ENCODE results near the gene LAD1.

LAD1 gene

DNA sequence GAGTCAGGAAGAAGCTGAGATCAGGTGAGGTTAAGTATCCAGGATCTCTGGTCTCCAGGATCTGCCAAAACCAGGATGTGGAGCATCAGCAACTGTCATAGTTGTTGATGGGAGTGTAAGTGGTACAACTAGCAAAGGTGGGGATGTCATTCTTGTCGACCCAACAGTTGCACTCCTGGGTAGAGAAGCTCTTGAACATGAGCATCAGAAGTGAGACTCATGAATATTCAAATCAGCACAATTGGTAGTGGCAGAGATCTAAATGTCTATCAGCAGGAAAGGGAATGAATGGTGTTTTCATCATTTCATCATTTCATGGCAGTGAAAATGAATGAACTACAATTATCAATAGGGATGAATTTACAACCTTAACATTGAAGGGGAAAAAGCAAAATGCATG is 4.2 kb upstream of the LAD1 start:
- TF ChIP-seq, protein P1, sequence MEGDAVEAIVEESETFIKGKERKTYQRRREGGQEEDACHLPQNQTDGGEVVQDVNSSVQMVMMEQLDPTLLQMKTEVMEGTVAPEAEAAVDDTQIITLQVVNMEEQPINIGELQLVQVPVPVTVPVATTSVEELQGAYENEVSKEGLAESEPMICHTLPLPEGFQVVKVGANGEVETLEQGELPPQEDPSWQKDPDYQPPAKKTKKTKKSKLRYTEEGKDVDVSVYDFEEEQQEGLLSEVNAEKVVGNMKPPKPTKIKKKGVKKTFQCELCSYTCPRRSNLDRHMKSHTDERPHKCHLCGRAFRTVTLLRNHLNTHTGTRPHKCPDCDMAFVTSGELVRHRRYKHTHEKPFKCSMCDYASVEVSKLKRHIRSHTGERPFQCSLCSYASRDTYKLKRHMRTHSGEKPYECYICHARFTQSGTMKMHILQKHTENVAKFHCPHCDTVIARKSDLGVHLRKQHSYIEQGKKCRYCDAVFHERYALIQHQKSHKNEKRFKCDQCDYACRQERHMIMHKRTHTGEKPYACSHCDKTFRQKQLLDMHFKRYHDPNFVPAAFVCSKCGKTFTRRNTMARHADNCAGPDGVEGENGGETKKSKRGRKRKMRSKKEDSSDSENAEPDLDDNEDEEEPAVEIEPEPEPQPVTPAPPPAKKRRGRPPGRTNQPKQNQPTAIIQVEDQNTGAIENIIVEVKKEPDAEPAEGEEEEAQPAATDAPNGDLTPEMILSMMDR (IDR thresholded peaks at IDR 0.05; ENCODE audit: low read length, missing control alignments): no peak
- DNase-seq (ENCODE audit: low read depth): no peak
- H3K4me3 ChIP-seq (replicated peaks; ENCODE audit: low read depth, low read length): no peak overlapping the region

DNA sequence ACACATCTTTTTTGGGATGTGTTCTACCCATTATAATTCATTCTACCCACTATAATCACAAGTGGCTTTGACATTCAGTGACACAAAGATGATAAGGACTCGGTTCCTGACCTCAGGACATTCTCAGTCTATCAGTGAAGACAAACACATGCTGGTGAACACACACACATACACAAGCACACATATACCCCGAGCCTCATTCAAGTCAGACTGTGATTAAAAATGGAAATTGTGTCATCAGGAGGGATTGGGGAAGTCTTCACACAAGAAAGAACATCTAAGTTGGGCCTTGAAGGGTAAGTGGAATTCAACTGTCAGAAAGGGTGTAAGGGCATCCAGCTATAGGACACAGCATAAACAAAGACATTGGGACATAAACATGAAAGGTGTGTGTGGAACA is 2.6 kb upstream of the LAD1 start:
- no peak for DNase-seq (ENCODE audit: low read depth)
- TF ChIP-seq, protein P1 (IDR thresholded peaks at IDR 0.05; ENCODE audit: low read length, missing control alignments): no peak

DNA sequence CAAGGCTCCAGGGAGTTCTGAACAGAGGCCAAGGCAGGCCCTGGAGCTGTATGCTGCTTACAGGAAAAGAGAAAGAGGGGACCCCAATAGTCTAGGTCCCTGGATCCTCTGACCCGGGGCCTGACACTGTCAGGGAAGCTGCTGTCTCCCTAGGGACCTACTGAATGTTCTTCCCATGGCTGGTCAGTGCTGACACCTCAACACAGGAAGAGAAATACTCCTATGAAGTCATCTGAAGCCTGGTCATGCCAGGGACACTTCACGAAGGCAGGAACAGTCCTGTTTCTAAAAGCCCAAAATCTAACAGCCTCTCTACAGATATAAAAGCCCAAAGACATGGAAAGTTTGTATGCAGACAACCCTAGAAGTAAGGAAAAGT is 1.7 kb upstream of the LAD1 start:
- H3K4me3 ChIP-seq (replicated peaks; ENCODE audit: low read depth, low read length): no peak overlapping the region
- TF ChIP-seq, protein P1 (IDR thresholded peaks at IDR 0.05; ENCODE audit: low read length, missing control alignments): no peak

More for the DNA sequence above, 2.6 kb upstream of the LAD1 start:
- no peak overlapping the region for H3K4me3 ChIP-seq (replicated peaks; ENCODE audit: low read depth, low read length)

DNA sequence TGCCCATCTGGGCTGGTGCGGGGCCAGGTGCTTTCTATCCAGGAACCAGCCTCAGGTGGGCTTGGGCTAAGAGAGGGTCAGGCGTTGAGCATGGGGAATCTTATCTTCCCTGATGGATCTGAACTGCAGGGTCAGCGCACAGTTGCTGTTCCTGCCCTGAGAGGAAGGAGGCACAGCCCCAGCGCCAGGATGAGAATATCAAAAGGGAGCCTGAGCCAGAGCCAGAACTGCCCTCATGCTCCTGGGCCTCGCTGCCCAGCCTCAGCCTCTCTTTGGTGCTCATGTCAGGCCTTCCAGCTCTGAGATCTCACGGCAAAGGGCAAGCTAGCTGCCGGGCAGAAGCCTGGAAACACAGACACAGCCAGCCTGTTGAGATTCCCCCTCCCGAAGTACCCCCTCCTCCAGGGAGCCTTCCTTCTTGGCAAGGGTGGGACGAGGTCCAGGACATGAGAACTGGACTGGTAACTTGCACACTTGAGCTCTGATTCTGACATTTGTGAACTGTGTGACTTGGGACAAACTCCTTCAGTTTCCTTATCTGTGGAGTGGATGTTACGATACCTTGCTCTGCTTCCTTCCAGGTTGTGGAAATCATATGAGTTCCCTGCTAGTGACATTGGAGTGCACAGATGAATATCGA is 1.2 kb upstream of the LAD1 start:
- H3K4me3 ChIP-seq (replicated peaks; ENCODE audit: low read depth, low read length): no peak overlapping the region
- DNase-seq (ENCODE audit: low read depth): no peak
- TF ChIP-seq, protein P1 (IDR thresholded peaks at IDR 0.05; ENCODE audit: low read length, missing control alignments): no peak

More for the DNA sequence above, 1.7 kb upstream of the LAD1 start:
- no peak for DNase-seq (ENCODE audit: low read depth)

DNA sequence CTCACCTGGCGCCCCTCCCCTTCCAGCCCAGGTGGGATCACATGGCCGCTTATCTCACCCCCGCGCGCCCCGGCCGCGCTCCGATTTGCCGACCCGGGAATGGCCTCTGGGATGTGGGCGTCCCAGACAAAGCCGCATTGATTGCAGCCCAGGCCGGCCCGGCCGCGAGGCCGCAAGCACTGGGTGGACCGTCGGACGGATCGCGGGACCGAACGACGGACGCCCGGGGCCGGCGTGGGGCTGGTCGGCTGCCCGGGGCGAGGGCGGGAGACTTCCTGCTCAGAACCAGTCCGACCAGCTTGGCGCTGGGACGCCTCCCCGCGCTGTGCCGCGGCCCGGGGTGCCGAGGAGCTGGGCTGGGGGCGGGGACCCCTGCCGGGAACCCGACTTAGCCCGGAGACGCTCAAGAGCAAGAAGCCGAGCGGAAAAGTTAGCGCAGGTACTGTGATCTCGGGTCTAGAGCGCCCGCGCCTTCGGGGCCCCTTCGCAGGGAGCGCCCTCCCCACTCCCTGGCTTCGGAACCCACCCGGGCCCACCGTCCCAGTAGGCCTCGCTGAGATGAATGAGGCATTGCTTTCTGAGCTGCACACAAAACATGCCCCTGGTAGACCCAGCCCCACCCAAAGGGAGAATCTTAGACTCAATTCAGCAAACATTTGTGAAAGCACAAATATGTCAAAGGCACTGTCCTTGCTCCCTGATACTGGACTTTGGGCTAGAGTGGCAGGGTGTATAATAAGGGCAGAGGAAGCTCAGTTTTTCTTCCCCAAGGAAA is 415 bp upstream of the LAD1 start:
- no peak overlapping the region for H3K4me3 ChIP-seq (replicated peaks; ENCODE audit: low read depth, low read length)
- no peak for DNase-seq (ENCODE audit: low read depth)
- TF ChIP-seq, protein P1 (IDR thresholded peaks at IDR 0.05; ENCODE audit: low read length, missing control alignments): no peak

DNA sequence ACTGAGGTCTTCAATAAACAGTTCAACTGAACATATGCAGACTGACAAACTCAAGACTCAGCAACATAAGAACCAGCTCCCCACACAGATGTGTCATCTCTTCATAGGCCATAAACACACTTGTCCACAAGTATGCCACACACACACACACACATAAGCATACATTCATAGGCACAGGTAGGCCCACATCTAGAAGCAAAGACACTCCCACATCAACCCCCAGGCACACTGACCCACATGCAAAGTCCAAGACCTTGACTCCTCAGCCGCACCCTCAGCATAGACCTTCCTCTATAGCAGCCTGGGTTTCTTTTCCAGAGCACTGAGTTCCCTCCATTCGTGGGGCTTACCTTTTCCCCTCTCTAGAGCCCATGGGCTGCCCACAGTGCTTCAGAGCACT is 1.4 kb downstream of the LAD1 start:
- no peak for DNase-seq (ENCODE audit: low read depth)
- H3K4me3 ChIP-seq (replicated peaks; ENCODE audit: low read depth, low read length): no peak overlapping the region

More for the DNA sequence above, 1.4 kb downstream of the LAD1 start:
- TF ChIP-seq, protein P1 (IDR thresholded peaks at IDR 0.05; ENCODE audit: low read length, missing control alignments): no peak

All from fibroblast of pulmonary artery (primary cell).